ENCODE measurements around the gene SPTLC3. TPM values are rescaled to one million over a fixed set of nuclear protein-coding genes. Genes with fewer than 3 reads are reported as not detected.

The SPTLC3 gene
- polyA plus RNA-seq, 4 donors: 4.3 to 60.2 (median 5.8) TPM

- no peaks in the 10 kb centered on the region for H3K36me3 ChIP-seq (ENCODE audit: control insufficient read depth in 3 of 3, insufficient read depth in 2 of 3, low read depth in 1 of 3, low read length in 3 of 3)
- no peaks in the 10 kb centered on the region for H3K9me3 ChIP-seq (ENCODE audit: control insufficient read depth in 2 of 2, insufficient read depth in 1 of 2, low read depth in 1 of 2, low read length in 1 of 2)
- FAIRE-seq (no peak), DNase-seq (no peak)
- H3K4me3 ChIP-seq (ENCODE audit: low read depth in 1 of 3, low read length in 3 of 3): no peak overlapping the region
- H3K27ac ChIP-seq (ENCODE audit: low read depth in 1 of 3, low read length in 2 of 3): no peak overlapping the region
- no peaks in the 10 kb centered on the region for H3K27me3 ChIP-seq (ENCODE audit: control insufficient read depth in 3 of 3, insufficient read depth in 3 of 3, low read length in 3 of 3)
- WGBS, 3 donors: 82 to 87% (median 83%) methylated on average over 3 of the region's 3 CpGs
- peaks cover 0 to 19% (median 0%) of the 10 kb centered on the region in 3 donors for H3K4me1 ChIP-seq (ENCODE audit: control insufficient read depth in 3 of 3, insufficient read depth in 2 of 3, low read depth in 1 of 3, low read length in 2 of 3)
These were observed 10.7 kb upstream of the SPTLC3 start for GRCh38 chr20:12998046-12998445.

DNA sequence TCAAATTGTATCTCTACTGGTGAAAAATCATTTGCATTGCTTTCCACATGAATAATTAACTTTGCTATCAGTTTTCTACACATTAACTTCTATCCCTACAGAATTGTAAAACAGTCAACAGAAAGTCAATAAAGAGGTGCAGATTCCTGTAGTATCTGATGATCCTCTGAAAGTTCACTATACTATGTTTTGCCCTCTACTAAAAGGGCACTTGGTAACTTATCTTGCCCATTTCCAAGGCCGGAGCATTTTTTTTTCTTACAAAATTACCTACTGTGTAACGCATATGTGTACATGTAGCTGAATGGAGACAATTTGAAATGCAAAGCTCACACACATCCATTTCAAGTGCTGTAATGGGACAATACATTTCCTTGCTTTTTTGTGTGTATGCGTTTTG is 9.6 kb upstream of the SPTLC3 start:
- H3K4me3 ChIP-seq (ENCODE audit: low read depth in 1 of 3, low read length in 3 of 3): no peak overlapping the region
- H3K27ac ChIP-seq (ENCODE audit: low read depth in 1 of 3, low read length in 2 of 3): peak overlapping the region in 1 of 3 donors; percentile 35
- 15 to 63% (median 46%) methylated on average over 3 of the region's 3 CpGs for WGBS, 3 donors
- no peaks in the 10 kb centered on the region for H3K36me3 ChIP-seq (ENCODE audit: control insufficient read depth in 3 of 3, insufficient read depth in 2 of 3, low read depth in 1 of 3, low read length in 3 of 3)
- H3K4me1 ChIP-seq (ENCODE audit: control insufficient read depth in 3 of 3, insufficient read depth in 2 of 3, low read depth in 1 of 3, low read length in 2 of 3): peaks cover 0 to 19% (median 0%) of the 10 kb centered on the region in 3 donors
- FAIRE-seq: peak; percentile 74
- no peaks in the 10 kb centered on the region for H3K9me3 ChIP-seq (ENCODE audit: control insufficient read depth in 2 of 2, insufficient read depth in 1 of 2, low read depth in 1 of 2, low read length in 1 of 2)
- H3K27me3 ChIP-seq (ENCODE audit: control insufficient read depth in 3 of 3, insufficient read depth in 3 of 3, low read length in 3 of 3): no peaks in the 10 kb centered on the region
- DNase-seq: peak; percentile 64 to 76

GRCh38 chr20:13002251-13002650 is 6.5 kb upstream of the SPTLC3 start:
- DNase-seq (no peak), FAIRE-seq (no peak)
- Histone ChIP-seq H3K4me1 (ENCODE audit: control insufficient read depth in 3 of 3, insufficient read depth in 2 of 3, low read depth in 1 of 3, low read length in 2 of 3) (peaks cover 0 to 19% (median 0%) of the 10 kb centered on the region in 3 donors), H3K27ac (ENCODE audit: low read depth in 1 of 3, low read length in 2 of 3) (no peak overlapping the region), H3K27me3 (ENCODE audit: control insufficient read depth in 3 of 3, insufficient read depth in 3 of 3, low read length in 3 of 3) (no peaks in the 10 kb centered on the region), H3K4me3 (ENCODE audit: low read depth in 1 of 3, low read length in 3 of 3) (no peak overlapping the region), H3K9me3 (ENCODE audit: control insufficient read depth in 2 of 2, insufficient read depth in 1 of 2, low read depth in 1 of 2, low read length in 1 of 2) (no peaks in the 10 kb centered on the region), H3K36me3 (ENCODE audit: control insufficient read depth in 3 of 3, insufficient read depth in 2 of 3, low read depth in 1 of 3, low read length in 3 of 3) (no peaks in the 10 kb centered on the region)
- 83 to 90% (median 87%) methylated on average over 5 of the region's 5 CpGs for WGBS, 3 donors

GRCh38 chr20:13006825-13007224 is 1.9 kb upstream of the SPTLC3 start:
- H3K27me3 ChIP-seq (ENCODE audit: control insufficient read depth in 3 of 3, insufficient read depth in 3 of 3, low read length in 3 of 3): no peaks in the 10 kb centered on the region
- no peak overlapping the region for H3K27ac ChIP-seq (ENCODE audit: low read depth in 1 of 3, low read length in 2 of 3)
- no peak for FAIRE-seq
- no peaks in the 10 kb centered on the region for H3K9me3 ChIP-seq (ENCODE audit: control insufficient read depth in 2 of 2, insufficient read depth in 1 of 2, low read depth in 1 of 2, low read length in 1 of 2)
- H3K36me3 ChIP-seq (ENCODE audit: control insufficient read depth in 3 of 3, insufficient read depth in 2 of 3, low read depth in 1 of 3, low read length in 3 of 3): no peaks in the 10 kb centered on the region
- DNase-seq: no peak
- 59 to 89% (median 65%) methylated on average over 3 of the region's 3 CpGs for WGBS, 3 donors
- H3K4me3 ChIP-seq (ENCODE audit: low read depth in 1 of 3, low read length in 3 of 3): no peak overlapping the region
- peaks cover 0 to 4% (median 2%) of the 10 kb centered on the region in 3 donors for H3K4me1 ChIP-seq (ENCODE audit: control insufficient read depth in 3 of 3, insufficient read depth in 2 of 3, low read depth in 1 of 3, low read length in 2 of 3)

GRCh38 chr20:13007596-13007995 is 1.2 kb upstream of the SPTLC3 start:
- peaks cover 0 to 2% (median 2%) of the 10 kb centered on the region in 3 donors for H3K4me1 ChIP-seq (ENCODE audit: control insufficient read depth in 3 of 3, insufficient read depth in 2 of 3, low read depth in 1 of 3, low read length in 2 of 3)
- no peaks in the 10 kb centered on the region for H3K9me3 ChIP-seq (ENCODE audit: control insufficient read depth in 2 of 2, insufficient read depth in 1 of 2, low read depth in 1 of 2, low read length in 1 of 2)
- no peak overlapping the region for H3K4me3 ChIP-seq (ENCODE audit: low read depth in 1 of 3, low read length in 3 of 3)
- no peak overlapping the region for H3K27ac ChIP-seq (ENCODE audit: low read depth in 1 of 3, low read length in 2 of 3)
- FAIRE-seq (no peak), DNase-seq (no peak)
- 56 to 77% (median 59%) methylated on average over 3 of the region's 3 CpGs for WGBS, 3 donors
- no peaks in the 10 kb centered on the region for H3K27me3 ChIP-seq (ENCODE audit: control insufficient read depth in 3 of 3, insufficient read depth in 3 of 3, low read length in 3 of 3)
- H3K36me3 ChIP-seq (ENCODE audit: control insufficient read depth in 3 of 3, insufficient read depth in 2 of 3, low read depth in 1 of 3, low read length in 3 of 3): no peaks in the 10 kb centered on the region

DNA sequence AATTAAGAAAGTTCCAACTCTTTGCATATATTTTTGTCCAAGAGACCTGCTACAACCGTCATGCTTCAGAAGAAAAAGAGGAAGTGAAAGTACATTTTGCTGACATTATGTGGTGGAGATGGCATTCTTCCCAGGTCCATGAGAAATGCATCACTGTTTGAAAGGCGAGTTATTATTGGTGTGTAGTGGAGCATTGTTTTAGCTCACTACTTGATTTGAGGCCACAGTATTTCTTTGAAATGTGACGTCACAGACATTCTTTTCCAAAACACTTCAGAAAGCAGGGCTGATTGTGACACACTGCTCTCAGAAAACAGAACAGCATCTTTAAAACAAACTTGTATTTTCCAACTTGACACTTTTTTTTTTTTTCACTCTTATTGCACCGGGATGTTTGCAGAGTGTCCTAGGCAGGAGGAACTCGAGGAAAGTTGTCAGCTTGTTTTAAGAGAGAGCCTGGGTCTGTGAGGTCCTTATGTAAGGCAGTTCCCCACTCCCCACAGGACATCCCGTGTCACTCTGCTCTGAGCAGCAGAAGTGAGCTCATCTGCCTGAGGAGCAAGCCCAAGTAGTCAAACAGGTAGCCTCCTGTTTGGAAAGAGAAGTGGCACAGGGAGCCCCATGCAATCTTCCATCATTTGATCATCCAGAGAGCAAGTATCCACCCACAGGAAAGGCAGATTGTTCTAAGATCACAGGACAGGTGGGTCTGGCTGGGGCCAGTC is 1.1 kb downstream of the SPTLC3 start:
- DNase-seq: peak; percentile 68 to 74
- peak overlapping the region; percentile 64 to 83 (median 75) for H3K27ac ChIP-seq (ENCODE audit: low read depth in 1 of 3, low read length in 2 of 3)
- peak; percentile 10 for FAIRE-seq

GRCh38 chr20:13012886-13013285 is 4.1 kb downstream of the SPTLC3 start:
- no peak overlapping the region for H3K27ac ChIP-seq (ENCODE audit: low read depth in 1 of 3, low read length in 2 of 3)
- FAIRE-seq (no peak), DNase-seq (no peak)
- H3K4me3 ChIP-seq (ENCODE audit: low read depth in 1 of 3, low read length in 3 of 3): no peak overlapping the region
- H3K36me3 ChIP-seq (ENCODE audit: control insufficient read depth in 3 of 3, insufficient read depth in 2 of 3, low read depth in 1 of 3, low read length in 3 of 3): peaks cover 0 to 2% (median 0%) of the 10 kb centered on the region in 3 donors
- H3K4me1 ChIP-seq (ENCODE audit: control insufficient read depth in 3 of 3, insufficient read depth in 2 of 3, low read depth in 1 of 3, low read length in 2 of 3): peaks cover 0 to 7% (median 2%) of the 10 kb centered on the region in 3 donors
- WGBS, 3 donors: 54 to 83% (median 60%) methylated on average over 1 of the region's 1 CpG
- no peaks in the 10 kb centered on the region for H3K27me3 ChIP-seq (ENCODE audit: control insufficient read depth in 3 of 3, insufficient read depth in 3 of 3, low read length in 3 of 3)
- peaks cover 0 to 3% of the 10 kb centered on the region in 2 donors for H3K9me3 ChIP-seq (ENCODE audit: control insufficient read depth in 2 of 2, insufficient read depth in 1 of 2, low read depth in 1 of 2, low read length in 1 of 2)

More for the DNA sequence above, 1.1 kb downstream of the SPTLC3 start:
- Histone ChIP-seq H3K27me3 (ENCODE audit: control insufficient read depth in 3 of 3, insufficient read depth in 3 of 3, low read length in 3 of 3) (no peaks in the 10 kb centered on the region), H3K4me3 (ENCODE audit: low read depth in 1 of 3, low read length in 3 of 3) (peak overlapping the region in 2 of 3 donors; percentile 61 to 71), H3K36me3 (ENCODE audit: control insufficient read depth in 3 of 3, insufficient read depth in 2 of 3, low read depth in 1 of 3, low read length in 3 of 3) (no peaks in the 10 kb centered on the region), H3K9me3 (ENCODE audit: control insufficient read depth in 2 of 2, insufficient read depth in 1 of 2, low read depth in 1 of 2, low read length in 1 of 2) (no peaks in the 10 kb centered on the region), H3K4me1 (ENCODE audit: control insufficient read depth in 3 of 3, insufficient read depth in 2 of 3, low read depth in 1 of 3, low read length in 2 of 3) (peaks cover 0 to 7% (median 2%) of the 10 kb centered on the region in 3 donors)
- 1 to 5% (median 2%) methylated on average over 6 of the region's 6 CpGs for WGBS, 3 donors

- Histone ChIP-seq H3K4me1 (ENCODE audit: control insufficient read depth in 3 of 3, insufficient read depth in 2 of 3, low read depth in 1 of 3, low read length in 2 of 3) (peaks cover 0 to 7% (median 2%) of the 10 kb centered on the region in 3 donors), H3K27ac (ENCODE audit: low read depth in 1 of 3, low read length in 2 of 3) (no peak overlapping the region), H3K36me3 (ENCODE audit: control insufficient read depth in 3 of 3, insufficient read depth in 2 of 3, low read depth in 1 of 3, low read length in 3 of 3) (peaks cover 0 to 3% (median 0%) of the 10 kb centered on the region in 3 donors), H3K4me3 (ENCODE audit: low read depth in 1 of 3, low read length in 3 of 3) (no peak overlapping the region), H3K9me3 (ENCODE audit: control insufficient read depth in 2 of 2, insufficient read depth in 1 of 2, low read depth in 1 of 2, low read length in 1 of 2) (peaks cover 0 to 4% of the 10 kb centered on the region in 2 donors), H3K27me3 (ENCODE audit: control insufficient read depth in 3 of 3, insufficient read depth in 3 of 3, low read length in 3 of 3) (no peaks in the 10 kb centered on the region)
- WGBS, 3 donors: 77 to 95% (median 86%) methylated on average over 1 of the region's 1 CpG
- FAIRE-seq (no peak), DNase-seq (no peak)
These were observed 4.6 kb downstream of the SPTLC3 start for GRCh38 chr20:13013411-13013810.
